HepG2 (cell line): Measurements from ENCODE around the gene NAPB. TPM values are rescaled to one million over a fixed set of nuclear protein-coding genes. Genes with fewer than 3 reads are reported as not detected.

Experiments
- AGO1 ChIP-seq: fragments of 200-400 bp; formaldehyde crosslinking; IDR thresholded peaks from 2 replicates; pipeline ENCODE4 v1.6.1; 2017; ENCODE audit warnings: mild to moderate bottlenecking, low read depth, low read length, moderate library complexity; ENCODE audit not compliant: poor library complexity, severe bottlenecking
- ERF ChIP-seq: IDR thresholded peaks from 2 replicates; pipeline ENCODE4 v1.6.1; 2018; ENCODE audit warnings: missing biosample characterization, missing genetic modification reagents
- FOXC1 ChIP-seq: sonication (generic); formaldehyde crosslinking; IDR thresholded peaks from 2 replicates; pipeline ENCODE4 v1.8.0; 2022; ENCODE audit warnings: mild to moderate bottlenecking, missing genetic modification reagents, borderline replicate concordance
- HNRNPUL1 ChIP-seq: fragments of 200-400 bp; formaldehyde crosslinking; IDR thresholded peaks from 2 replicates; pipeline ENCODE4 v1.6.1; 2017; ENCODE audit warnings: low read depth, mild to moderate bottlenecking, low read length, moderate library complexity
- POGZ ChIP-seq: sonication (generic); formaldehyde crosslinking; IDR thresholded peaks from 2 replicates; pipeline ENCODE4 v1.4.0; 2020; ENCODE audit warnings: mild to moderate bottlenecking, missing genetic modification reagents
- SETDB1 ChIP-seq: sonication (generic); formaldehyde crosslinking; IDR thresholded peaks from 2 replicates; pipeline ENCODE4 v1.5.1; 2020; ENCODE audit warnings: missing genetic modification reagents, mild to moderate bottlenecking, borderline replicate concordance
- SP1 ChIP-seq, 2 experiments: fragments of 450-650 bp in 1 of 2; sonication (generic) in 1 of 2; formaldehyde crosslinking in 1 of 2; IDR thresholded peaks; 2 replicates each; pipeline versions ENCODE4 v1.4.0 to v1.6.1; 2016 to 2020; ENCODE audit warnings: missing genetic modification reagents in 1 of 2
- TAF15 ChIP-seq: fragments of 200-400 bp; formaldehyde crosslinking; IDR thresholded peaks from one replicate; pipeline ENCODE4 v1.6.1; 2018; ENCODE audit warnings: mild to moderate bottlenecking, low read depth, low read length; ENCODE audit not compliant: poor library complexity, severe bottlenecking
- TBX2 ChIP-seq: sonication (generic); formaldehyde crosslinking; IDR thresholded peaks from 2 replicates; pipeline ENCODE4 v1.5.0; 2020; ENCODE audit warnings: missing genetic modification reagents, mild to moderate bottlenecking, borderline replicate concordance
- TMF1 ChIP-seq: sonication (generic); formaldehyde crosslinking; IDR thresholded peaks from 2 replicates; pipeline ENCODE4 v1.8.1; 2022; ENCODE audit warnings: low read depth, missing genetic modification reagents
- ZC3H4 ChIP-seq: sonication (generic); formaldehyde crosslinking; IDR thresholded peaks from 2 replicates; pipeline ENCODE4 v1.4.0; 2020; ENCODE audit warnings: missing genetic modification reagents, borderline replicate concordance
- ZNF253 ChIP-seq: sonication (generic); formaldehyde crosslinking; IDR thresholded peaks from 2 replicates; pipeline ENCODE4 v1.8.0; 2022; ENCODE audit warnings: mild to moderate bottlenecking, missing genetic modification reagents, borderline replicate concordance
- ZNF451 ChIP-seq: sonication (generic); formaldehyde crosslinking; IDR thresholded peaks from 2 replicates; pipeline ENCODE4 v1.5.0; 2020; ENCODE audit warnings: mild to moderate bottlenecking, missing genetic modification reagents
- ZSCAN29 ChIP-seq: sonication (generic); formaldehyde crosslinking; conservative IDR thresholded peaks from 2 replicates; pipeline ENCODE4 v1.4.0; 2020; ENCODE audit warnings: mild to moderate bottlenecking, missing genetic modification reagents
- polyA plus RNA-seq, 8 experiments: library from polyadenylated mRNA; depleted of rRNA in 3 of 8; stranded (reverse) in 7 of 8; unstranded in 1 of 8; fragments of >200 nt; fragmentation: Illumina TruSeq in 4 of 8; extraction: Trizol in 4 of 8; gene quantifications; 2 replicates each; pipeline versions ENCODE4 v1.2.1 to v1.2.3, GENCODE V29; 2011 to 2016; ENCODE audit warnings: low read depth in 4 of 8, missing spikeins in 1 of 8, mixed read lengths in 1 of 8; ENCODE audit not compliant: insufficient read depth in 1 of 8
- total RNA-seq, 5 experiments: library from RNA; depleted of rRNA; stranded (reverse); fragments of >200 nt; fragmentation: Illumina TruSeq; extraction: Trizol; gene quantifications; 2 replicates each; pipeline ENCODE4 v1.2.3, GENCODE V29; 2016; ENCODE audit warnings: low read depth in 1 of 5
- TF ChIP-seq, protein P1 (sequence below): sonication (generic); formaldehyde crosslinking; IDR thresholded peaks from 2 replicates; pipeline ENCODE4 v1.5.0; 2020; ENCODE audit warnings: mild to moderate bottlenecking, missing genetic modification reagents
- TF ChIP-seq, protein P2 (sequence below): conservative IDR thresholded peaks from 2 replicates; pipeline ENCODE4 v1.6.1; 2018; ENCODE audit warnings: missing genetic modification reagents
- TF ChIP-seq, protein P3 (sequence below): IDR thresholded peaks from 2 replicates; pipeline ENCODE4 v1.6.1; 2016; ENCODE audit warnings: low read depth, missing genetic modification reagents, missing compliant biosample characterization

Gene NAPB
- total and polyA plus RNA-seq, 2 of the 13 experiments (the other 11 are each of a cell fraction or from before 2014, with no cell fraction given): 15.2 to 16.1 TPM

DNA sequence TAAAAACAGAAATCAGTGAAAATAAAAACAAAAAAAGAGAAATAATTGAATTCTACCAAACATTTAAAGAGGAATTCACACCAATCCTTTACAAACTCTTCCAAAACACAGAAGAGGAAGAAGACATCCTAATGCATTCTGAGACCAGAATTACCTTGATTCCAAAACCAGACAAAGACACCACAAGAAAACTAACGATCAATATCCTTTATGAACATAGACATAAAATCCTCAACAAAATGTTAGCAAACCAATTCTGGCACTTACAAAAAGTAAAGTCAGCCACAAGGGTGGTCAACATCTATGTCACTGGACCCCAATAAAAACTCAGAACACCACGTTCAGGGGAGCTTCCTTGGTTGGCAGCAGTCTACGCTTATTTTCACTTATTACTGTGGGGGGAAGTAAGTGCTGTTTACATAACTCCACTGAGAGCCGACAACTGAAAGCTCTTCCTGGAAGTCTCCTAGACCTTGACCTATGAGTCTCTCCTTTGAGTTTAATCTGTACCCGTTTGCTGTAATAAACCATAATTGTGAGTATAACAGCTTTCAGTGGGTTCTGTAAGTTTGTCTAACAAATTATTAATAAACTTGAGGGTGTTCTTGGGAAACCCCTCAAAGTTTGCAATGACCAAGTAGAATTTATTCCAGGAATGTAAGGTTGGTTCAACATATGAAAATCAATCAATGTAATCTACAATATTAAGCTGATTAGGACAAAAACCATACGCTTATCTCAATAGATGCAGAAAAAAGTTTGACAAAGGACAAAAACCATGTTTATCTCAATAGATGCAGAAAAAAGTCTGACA, 34.8 kb downstream of the NAPB start (continued):
- TF ChIP-seq TBX2 (peak; percentile 46; the same call in 1 of the 2 replicates), FOXC1 (CRISPR knock-in tag) (no peak), ZNF253 (CRISPR knock-in tag) (no peak), ZNF451 (no peak), TAF15 (no peak), AGO1 (no peak), SP1 (IDR thresholded peaks at IDR 0.05) (no peak), SP1 (CRISPR knock-in tag; IDR thresholded peaks at IDR 0.05) (no peak), ERF (peak; percentile 86), ZSCAN29 (CRISPR knock-in tag) (no peak), HNRNPUL1 (no peak), POGZ (CRISPR knock-in tag) (0 out of 2 replicates have a peak, but pooled peaks have one; percentile 41), TMF1 (no peak), ZC3H4 (CRISPR knock-in tag) (no peak), SETDB1 (CRISPR knock-in tag) (no peak)
- TF ChIP-seq, protein P1, sequence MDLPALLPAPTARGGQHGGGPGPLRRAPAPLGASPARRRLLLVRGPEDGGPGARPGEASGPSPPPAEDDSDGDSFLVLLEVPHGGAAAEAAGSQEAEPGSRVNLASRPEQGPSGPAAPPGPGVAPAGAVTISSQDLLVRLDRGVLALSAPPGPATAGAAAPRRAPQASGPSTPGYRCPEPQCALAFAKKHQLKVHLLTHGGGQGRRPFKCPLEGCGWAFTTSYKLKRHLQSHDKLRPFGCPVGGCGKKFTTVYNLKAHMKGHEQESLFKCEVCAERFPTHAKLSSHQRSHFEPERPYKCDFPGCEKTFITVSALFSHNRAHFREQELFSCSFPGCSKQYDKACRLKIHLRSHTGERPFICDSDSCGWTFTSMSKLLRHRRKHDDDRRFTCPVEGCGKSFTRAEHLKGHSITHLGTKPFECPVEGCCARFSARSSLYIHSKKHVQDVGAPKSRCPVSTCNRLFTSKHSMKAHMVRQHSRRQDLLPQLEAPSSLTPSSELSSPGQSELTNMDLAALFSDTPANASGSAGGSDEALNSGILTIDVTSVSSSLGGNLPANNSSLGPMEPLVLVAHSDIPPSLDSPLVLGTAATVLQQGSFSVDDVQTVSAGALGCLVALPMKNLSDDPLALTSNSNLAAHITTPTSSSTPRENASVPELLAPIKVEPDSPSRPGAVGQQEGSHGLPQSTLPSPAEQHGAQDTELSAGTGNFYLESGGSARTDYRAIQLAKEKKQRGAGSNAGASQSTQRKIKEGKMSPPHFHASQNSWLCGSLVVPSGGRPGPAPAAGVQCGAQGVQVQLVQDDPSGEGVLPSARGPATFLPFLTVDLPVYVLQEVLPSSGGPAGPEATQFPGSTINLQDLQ (CRISPR knock-in tag): no peak
- TF ChIP-seq, protein P2, sequence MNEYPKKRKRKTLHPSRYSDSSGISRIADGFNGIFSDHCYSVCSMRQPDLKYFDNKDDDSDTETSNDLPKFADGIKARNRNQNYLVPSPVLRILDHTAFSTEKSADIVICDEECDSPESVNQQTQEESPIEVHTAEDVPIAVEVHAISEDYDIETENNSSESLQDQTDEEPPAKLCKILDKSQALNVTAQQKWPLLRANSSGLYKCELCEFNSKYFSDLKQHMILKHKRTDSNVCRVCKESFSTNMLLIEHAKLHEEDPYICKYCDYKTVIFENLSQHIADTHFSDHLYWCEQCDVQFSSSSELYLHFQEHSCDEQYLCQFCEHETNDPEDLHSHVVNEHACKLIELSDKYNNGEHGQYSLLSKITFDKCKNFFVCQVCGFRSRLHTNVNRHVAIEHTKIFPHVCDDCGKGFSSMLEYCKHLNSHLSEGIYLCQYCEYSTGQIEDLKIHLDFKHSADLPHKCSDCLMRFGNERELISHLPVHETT (CRISPR knock-in tag): no peak
- TF ChIP-seq, protein P3, sequence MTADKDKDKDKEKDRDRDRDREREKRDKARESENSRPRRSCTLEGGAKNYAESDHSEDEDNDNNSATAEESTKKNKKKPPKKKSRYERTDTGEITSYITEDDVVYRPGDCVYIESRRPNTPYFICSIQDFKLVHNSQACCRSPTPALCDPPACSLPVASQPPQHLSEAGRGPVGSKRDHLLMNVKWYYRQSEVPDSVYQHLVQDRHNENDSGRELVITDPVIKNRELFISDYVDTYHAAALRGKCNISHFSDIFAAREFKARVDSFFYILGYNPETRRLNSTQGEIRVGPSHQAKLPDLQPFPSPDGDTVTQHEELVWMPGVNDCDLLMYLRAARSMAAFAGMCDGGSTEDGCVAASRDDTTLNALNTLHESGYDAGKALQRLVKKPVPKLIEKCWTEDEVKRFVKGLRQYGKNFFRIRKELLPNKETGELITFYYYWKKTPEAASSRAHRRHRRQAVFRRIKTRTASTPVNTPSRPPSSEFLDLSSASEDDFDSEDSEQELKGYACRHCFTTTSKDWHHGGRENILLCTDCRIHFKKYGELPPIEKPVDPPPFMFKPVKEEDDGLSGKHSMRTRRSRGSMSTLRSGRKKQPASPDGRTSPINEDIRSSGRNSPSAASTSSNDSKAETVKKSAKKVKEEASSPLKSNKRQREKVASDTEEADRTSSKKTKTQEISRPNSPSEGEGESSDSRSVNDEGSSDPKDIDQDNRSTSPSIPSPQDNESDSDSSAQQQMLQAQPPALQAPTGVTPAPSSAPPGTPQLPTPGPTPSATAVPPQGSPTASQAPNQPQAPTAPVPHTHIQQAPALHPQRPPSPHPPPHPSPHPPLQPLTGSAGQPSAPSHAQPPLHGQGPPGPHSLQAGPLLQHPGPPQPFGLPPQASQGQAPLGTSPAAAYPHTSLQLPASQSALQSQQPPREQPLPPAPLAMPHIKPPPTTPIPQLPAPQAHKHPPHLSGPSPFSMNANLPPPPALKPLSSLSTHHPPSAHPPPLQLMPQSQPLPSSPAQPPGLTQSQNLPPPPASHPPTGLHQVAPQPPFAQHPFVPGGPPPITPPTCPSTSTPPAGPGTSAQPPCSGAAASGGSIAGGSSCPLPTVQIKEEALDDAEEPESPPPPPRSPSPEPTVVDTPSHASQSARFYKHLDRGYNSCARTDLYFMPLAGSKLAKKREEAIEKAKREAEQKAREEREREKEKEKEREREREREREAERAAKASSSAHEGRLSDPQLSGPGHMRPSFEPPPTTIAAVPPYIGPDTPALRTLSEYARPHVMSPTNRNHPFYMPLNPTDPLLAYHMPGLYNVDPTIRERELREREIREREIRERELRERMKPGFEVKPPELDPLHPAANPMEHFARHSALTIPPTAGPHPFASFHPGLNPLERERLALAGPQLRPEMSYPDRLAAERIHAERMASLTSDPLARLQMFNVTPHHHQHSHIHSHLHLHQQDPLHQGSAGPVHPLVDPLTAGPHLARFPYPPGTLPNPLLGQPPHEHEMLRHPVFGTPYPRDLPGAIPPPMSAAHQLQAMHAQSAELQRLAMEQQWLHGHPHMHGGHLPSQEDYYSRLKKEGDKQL (CRISPR knock-in tag): 0 out of 2 replicates have a peak, but pooled peaks have one; percentile 9
